GM12892 (cell line): ENCODE measurements around the gene HDHD5.

Source experiments
- DNase-seq: peaks from one replicate; pipeline ENCODE4 v3.0.0; 2011; ENCODE audit not compliant: insufficient read length
- FAIRE-seq: peaks from 2 replicates; lab custom pipeline; 2011; peaks lifted over from hg19 to GRCh38; lab: Jason Lieb, UNC
- POLR2A ChIP-seq: IDR thresholded peaks from 2 replicates; pipeline ENCODE4 v1.6.1; 2011; ENCODE audit warnings: low read depth, low read length, control low read depth
- POLR2AphosphoS5 ChIP-seq: IDR thresholded peaks from 2 replicates; pipeline ENCODE4 v1.6.1; 2011; ENCODE audit warnings: low read depth, low read length, control low read depth
- TAF1 ChIP-seq: IDR thresholded peaks from 2 replicates; pipeline ENCODE4 v1.6.1; 2011; ENCODE audit warnings: low read depth, mild to moderate bottlenecking, control low read depth, low read length, borderline replicate concordance

Gene HDHD5

DNA sequence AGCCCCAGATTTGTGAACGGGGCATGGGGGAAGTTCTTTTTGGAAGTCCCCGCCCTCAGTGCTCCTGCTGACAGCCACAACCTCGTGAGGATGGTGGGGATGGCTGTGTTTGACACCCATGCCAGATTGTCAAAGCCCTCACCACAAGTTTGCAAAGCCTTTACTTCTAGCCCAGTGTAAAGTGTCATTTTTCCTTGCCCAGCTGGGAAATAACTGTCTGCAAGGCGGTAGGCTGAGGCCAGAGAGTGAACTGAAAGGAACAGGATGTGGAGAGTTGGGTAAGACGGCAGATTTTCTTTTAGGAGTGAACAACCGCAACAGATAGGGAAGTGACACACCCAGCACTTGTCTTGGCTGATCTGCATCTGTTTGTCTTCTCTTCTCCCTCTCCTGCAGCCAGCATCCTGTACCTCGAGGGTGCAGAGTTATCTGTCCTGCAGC lies 60.7 kb downstream of the HDHD5 start:
- no peak for DNase-seq
- FAIRE-seq, result no peak
- TF ChIP-seq TAF1, result no peak
- no peak for TF ChIP-seq POLR2AphosphoS5
- TF ChIP-seq POLR2A, result no peak

GRCh38 chr22:17097701-17098100 lies 61.4 kb downstream of the HDHD5 start:
- DNase-seq (no peak), FAIRE-seq (no peak)
- no peak for TF ChIP-seq POLR2AphosphoS5
- no peak for TF ChIP-seq TAF1
- TF ChIP-seq POLR2A, result no peak

DNA sequence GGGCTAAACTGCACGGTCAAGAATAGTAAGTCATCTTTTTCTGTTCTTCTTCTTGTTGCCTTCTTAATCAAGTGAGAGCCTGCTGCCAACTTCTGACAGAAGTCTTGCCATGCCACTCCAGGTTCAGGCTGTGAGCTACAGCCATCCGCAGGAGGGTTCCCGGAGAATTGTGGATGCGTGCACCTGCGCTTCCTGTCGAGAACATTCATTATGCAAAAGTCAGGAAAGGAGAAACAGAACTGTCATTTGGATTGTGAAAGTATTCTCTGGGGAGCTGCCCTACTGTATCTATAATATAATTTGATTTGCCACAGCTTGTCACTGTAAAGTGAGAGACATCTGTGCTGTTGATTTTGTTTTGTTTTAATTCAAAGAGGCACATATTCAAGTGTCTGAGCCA lies 62.0 kb downstream of the HDHD5 start:
- TF ChIP-seq TAF1 (no peak), POLR2A (no peak), POLR2AphosphoS5 (no peak)
- DNase-seq (no peak), FAIRE-seq (no peak)

DNA sequence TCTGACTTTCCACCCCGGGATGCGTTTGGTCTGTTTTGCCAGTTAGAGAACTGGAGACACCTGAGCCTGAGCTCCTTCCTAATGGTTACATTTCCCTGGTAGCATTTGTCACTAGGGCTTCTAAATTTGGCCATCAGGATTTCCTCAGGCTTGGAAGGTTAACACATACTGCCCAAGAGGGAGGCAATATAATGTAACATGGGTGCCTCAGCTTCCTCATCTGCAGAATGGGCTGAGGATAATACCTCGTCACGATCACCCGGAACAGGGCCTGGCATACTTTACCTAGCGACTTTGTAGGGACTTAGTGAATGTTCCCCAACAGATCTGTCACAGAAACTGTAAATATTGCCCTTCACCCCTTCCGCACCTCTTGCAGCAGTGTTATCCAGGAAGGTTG lies 63.0 kb downstream of the HDHD5 start:
- FAIRE-seq (no peak), DNase-seq (no peak)
- TF ChIP-seq POLR2A, result no peak

GRCh38 chr22:17095538-17095937 lies 63.5 kb downstream of the HDHD5 start:
- DNase-seq, result no peak
- FAIRE-seq, result no peak
- no peak for TF ChIP-seq POLR2A
- no peak for TF ChIP-seq POLR2AphosphoS5
- no peak for TF ChIP-seq TAF1

GRCh38 chr22:17093081-17093480 lies 66.0 kb downstream of the HDHD5 start:
- no peak for DNase-seq
- no peak for TF ChIP-seq POLR2AphosphoS5
- TF ChIP-seq POLR2A, result no peak
- no peak for TF ChIP-seq TAF1
- FAIRE-seq, result no peak

GRCh38 chr22:17091851-17092250 lies 67.2 kb downstream of the HDHD5 start:
- TF ChIP-seq TAF1 (no peak), POLR2A (no peak), POLR2AphosphoS5 (no peak)
- FAIRE-seq (no peak), DNase-seq (no peak)

GRCh38 chr22:17090550-17090949 lies 68.5 kb downstream of the HDHD5 start:
- FAIRE-seq, result no peak
- TF ChIP-seq TAF1, result no peak
- no peak for TF ChIP-seq POLR2A
- no peak for DNase-seq
